Mesenteric fat pad (tissue), 1 donor: ENCODE data around the gene ITGB7. TPM values are rescaled to one million over a fixed set of nuclear protein-coding genes. Genes with fewer than 3 reads are reported as not detected.
A peak's percentile ranks its signal among the peaks of the same experiment; 100 is the strongest.
"Not testable (repeated sequence)": the region's sequence is repeated elsewhere in the genome, so short reads cannot be mapped to it uniquely, and the experiment has no call there.

ENCODE experiments used
- DNase-seq: peaks from one replicate; pipeline ENCODE4 v3.0.0-alpha.2; 2020; ENCODE audit warnings: low spot score
- total RNA-seq: library from RNA; stranded (reverse); fragmentation: NEBNext Ultra II Directional; extraction: Animal tissue kit (Norgen Biotek cat#: 25700); gene quantifications from one replicate; pipeline ENCODE4 v1.2.1, GENCODE V29; 2021
- donor health status: DM: yes; HTN: yes; CAD: no.

The ITGB7 gene
- total RNA-seq, 1 donor from 2014 or later = 2.3 TPM

DNA sequence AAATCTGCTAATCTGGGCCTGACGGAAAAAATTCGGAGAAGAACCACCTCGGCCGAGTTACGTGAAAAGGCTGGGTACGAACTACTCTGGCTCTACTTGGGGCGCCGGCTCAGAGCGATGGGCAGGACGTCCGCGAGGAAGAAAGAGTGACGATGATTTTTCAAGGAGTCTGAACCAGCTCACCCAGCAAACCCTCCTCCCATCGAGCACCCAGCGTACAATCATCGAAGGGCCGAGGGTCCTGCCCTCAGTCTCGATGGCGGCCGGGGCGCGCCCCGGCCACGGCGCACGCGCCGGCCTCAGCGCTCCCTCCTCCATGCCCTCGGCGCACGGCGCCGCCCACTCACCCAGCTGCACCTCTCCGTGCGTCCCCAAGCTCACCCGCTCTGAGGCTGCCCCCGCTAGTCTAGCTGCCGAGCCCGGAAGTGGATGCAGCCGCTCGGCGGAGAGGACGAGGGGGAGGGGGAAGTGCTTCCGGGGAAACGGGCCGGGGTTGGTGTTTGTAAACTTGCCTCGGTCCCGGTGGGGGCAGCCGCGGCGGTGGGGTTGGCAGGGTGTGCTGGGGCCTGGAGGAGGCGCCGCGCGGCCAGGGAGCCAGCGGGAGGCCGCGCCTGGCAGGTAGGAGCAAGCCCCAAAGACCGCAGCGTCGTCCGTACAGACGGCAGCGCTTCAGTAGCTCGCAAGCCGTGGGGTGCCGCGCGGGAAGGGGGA, 26.7 kb downstream of the ITGB7 start, which contains the start of the genes CSAD and ZNF740:
TSS of gene CSAD (minus strand) at position 706 of the 711 bp plus-strand sequence. CDS start 7,455 bp downstream, outside the sequence.
TSS of gene ZNF740 (plus strand) at position 503 of the 711 bp plus-strand sequence. CDS start 1,262 bp downstream, outside the sequence.
- DNase-seq = peak; percentile 99

DNA sequence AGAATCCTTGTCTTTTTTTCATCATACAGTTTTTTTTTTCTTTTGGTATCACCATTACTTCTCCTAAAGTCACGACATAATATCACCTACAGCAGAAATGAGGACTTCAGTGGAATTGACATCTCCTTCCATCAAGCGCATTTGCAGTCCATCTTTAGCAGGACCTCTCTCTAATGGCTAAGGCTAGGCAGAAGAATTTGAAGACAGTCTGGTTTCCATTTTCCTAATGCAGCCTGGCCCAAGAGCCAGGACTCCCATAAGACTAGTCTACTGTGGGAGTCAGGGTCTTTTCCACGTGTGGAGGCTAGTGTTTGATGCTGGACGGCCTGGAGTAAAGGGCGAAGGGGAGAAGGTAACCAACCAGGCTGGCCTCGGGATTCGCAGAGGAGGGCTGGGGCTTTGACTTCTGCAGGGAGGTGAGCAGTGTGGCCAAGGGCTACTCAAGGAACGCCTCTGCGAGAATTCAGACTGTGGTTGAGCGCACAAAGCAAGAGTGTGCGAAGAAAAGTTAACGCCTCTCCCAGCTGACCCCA, 27.3 kb downstream of the ITGB7 start:
- peak; percentile 86 for DNase-seq

DNA sequence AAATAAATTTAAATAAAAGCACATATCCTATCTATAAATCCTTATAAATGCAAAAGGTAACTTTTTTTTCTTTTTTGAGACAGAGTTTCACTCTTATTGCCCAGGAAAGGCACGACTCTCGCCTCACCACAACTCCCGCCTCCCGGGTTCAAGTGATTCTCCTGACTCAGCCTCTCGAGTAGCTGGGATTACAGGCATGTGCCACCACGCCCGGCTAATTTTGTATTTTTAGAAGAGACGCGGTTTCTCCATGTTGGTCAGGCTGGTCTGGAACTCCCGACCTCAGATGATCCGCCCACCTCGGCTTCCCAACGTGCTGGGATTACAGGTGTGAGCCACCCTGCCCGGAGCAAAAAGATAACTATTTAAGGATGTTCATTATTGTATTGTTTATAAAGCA, 28.2 kb downstream of the ITGB7 start:
- DNase-seq = peak; percentile 51

DNA sequence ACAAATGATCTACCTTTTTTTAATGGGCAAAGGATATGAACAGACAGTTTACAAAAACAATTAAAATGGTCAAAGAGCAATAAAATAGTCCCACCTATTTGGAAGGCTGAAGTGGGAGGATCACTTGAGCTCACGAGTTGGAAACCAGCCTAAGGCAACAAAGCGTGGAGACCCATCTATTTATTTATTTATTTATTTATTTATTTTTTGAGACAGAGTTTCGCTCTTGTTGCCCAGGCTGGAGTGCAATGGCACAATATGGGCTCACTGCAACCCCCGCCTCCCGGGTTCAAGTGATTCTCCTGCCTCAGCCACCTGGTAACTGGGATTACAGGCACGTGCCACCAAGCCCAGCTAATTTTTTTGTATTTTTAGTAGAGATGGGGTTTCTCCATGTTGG, 29.6 kb downstream of the ITGB7 start:
- DNase-seq = peak; percentile 55

DNA sequence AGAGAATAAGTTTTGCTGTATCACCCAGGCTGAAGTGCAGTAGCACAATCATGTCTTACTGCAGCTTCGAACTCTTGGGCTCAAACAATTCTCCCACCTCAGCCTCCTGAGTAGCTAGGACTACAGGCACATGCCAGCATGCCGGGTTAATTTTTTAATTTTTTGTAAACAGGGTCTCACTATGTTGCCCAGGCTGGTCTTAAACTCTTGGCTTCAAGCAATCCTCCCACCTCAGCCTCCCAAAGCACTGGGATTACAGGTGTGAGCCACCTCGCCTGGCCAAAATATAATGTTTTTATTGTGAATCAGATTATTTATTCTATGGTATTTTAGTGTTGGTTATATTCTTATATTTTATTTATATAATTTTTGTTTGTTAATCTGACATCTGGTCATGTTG, 30.3 kb downstream of the ITGB7 start:
- no peak for DNase-seq

DNA sequence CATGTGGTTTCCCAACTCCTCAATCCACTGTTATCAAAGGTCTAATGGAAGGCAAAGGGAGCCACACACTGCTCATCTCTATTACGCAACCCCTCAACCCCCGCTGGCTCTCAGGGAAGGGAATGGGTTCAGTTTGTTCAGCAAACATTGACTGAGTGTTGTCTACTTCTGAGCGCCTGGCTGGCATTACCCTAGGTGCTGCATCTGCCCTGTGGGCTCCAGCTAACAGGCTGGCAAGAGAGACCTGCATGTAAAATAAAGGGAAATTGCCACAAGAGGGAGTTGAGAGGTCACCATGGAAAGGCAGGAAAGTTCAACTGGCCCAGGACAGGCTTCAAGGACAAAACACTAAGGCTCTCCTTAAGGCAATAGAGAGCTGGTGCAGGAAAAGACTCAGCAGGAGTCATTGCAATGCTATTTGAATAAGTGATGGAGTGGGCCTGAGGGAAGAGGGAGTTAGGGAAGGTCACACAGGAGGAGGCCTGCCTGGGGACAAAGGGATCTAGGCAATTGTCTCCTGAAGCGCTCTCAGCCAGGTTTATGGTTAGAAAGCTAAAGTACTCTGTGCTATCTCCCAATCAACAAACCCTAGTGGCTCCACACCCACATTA, 32.1 kb downstream of the ITGB7 start:
- DNase-seq = peak; percentile 57

DNA sequence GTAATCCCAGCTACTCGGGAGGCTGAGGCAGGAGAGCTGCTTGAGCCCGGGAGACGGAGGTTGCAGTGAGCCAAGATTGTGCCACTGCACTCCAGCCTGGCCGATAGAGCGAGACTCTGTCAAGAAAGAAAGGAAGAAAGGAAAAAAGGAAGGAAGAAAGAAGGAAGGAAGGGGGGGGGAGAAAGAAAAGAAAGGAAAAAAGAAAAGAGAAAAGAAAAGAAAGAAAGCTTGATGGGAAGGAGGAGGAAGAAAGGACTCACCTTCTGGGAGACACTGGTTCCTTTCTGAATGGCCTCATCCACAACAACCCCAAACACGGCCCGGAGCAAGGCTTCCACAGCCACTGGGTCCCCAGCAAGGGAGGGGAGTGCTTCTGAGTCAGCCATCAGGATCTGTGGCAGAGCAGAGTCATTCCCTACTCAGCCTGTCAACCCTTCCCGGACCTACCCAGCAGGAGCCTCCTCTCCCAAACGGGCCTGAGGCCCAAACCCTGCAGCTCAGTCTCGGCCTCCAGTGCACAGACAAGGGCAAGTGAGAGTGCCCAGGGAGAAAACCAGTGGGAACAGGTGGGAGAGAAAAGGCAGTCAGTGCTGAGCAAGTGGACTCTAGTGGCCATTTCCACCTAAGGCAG, 33.9 kb downstream of the ITGB7 start:
- no peak for DNase-seq

DNA sequence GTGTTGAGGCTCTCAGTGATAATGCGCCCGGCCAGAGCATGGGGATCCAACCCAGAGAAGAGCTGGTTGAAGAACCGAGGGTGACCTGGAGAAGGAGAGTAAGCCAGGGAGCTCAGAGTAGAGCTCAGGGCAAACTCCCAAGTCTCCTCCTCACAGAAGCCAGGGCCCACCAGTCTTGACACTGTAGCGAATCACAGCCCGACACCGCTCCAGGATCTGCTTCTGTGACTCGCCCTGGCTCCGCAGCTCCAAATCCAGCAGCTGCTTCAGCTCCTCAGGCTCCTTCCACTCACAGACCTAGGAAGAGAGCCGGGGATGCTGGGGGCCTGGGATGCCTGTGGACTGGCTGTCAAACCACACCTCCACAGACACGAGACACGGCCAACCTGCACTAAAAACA, 34.7 kb downstream of the ITGB7 start:
- no peak for DNase-seq

DNA sequence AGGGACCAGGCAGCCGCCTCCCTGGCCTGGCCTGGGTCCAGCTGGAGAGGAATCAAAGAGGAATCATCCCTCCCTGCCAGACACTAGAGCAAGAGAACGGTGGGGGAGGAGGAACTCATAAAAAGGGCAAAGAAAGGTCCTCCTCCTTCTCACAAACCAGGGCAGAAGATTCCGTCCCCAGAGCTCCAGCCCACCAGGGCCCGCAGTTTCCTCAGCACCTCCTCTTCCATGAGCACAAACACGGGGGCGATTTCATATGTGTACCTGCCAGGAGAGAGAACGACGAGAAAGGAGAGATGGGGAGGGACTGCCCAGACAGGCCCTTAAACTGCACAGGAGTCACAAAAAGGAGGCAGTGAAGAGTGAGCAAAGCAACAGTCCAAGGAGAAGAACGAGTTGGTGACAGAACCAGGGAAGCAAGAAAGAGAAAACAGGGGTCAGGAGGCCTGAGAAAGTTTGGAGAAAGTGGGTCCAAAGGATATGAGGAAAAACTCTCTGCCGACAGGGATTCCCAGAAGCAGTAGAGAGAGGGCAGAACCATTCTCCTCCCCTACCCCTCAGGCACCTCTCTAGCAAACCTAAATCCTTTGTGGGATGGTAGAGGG, 35.2 kb downstream of the ITGB7 start:
- no peak for DNase-seq

DNA sequence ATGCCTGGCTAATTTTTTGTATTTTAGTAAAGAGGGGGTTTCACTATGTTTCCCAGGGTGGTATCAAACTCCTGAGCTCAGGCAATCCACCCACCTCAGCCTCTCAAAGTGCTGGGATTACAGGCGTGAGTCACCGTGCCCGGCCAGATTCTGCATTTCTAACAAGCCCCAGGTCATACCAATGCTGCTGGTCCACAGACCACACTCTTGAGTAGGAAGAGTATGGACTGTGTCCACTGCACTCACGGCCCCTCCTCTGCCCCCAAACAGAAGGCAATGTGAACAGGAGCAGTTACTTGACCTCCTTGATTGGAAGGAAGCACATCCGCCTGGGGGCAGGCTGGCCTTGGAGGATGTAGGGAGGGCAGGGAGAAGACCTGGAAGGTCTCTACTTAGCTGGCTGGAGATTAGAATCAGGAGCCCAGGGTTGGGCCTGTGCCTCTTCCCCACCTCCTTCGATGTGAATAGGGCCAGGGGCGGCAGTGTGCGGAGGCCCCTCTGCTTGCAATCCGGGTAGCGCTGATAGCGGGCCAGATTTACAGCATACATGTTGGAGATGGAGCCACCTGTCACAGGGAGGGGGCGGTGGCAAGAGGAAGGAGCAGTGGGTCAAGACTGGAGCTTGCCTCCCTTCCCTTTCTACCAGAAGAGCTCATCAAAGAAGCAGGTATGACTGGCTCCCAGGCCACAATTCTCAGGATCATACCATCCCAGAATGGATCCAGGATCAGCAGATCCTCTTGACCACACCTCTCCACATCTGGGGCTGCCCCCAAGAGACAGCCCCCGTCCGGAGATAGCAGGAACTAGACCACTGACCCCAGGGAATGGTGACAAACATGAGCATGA, 36.0 kb downstream of the ITGB7 start:
- no peak for DNase-seq

DNA sequence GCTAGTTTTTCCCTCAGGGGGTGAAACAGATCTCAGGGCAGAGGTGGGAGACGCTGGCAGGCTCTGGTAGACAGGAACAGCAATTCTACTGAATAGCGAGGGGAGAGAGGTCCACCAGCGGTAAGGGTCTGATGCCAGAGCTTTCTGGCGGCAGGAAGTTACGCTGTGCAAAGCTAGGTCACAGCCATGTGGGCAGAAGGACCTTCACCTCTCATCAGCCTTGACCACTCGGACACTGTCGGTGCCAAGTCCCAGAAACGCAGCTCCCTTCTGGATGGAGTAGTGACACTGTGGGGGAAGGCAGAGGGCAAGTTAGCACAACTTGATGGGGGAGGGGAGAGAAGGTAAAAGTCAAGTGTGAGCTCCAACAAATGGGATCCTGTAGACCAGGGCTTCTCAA, 36.8 kb downstream of the ITGB7 start:
- DNase-seq = no peak

DNA sequence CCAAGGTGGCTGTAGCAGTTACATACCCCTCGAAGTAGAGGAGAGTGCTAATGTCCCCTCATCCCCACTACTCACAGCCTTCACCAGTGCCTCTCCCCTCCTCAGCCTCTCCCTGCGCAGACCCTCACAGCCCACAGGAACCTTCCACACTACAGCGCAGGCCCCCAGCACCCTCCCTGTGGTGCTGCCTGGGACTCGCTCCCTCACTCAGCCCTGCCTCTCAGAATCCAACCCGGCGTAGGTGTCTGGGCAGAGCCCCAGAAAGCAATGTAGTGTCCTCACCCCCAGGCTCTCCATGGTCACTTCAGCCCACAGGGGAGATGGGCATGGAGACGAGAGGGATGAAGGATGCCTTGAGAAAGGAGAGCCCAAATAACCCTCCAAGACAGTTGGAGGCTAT, 37.4 kb downstream of the ITGB7 start:
- DNase-seq = peak; percentile 51

DNA sequence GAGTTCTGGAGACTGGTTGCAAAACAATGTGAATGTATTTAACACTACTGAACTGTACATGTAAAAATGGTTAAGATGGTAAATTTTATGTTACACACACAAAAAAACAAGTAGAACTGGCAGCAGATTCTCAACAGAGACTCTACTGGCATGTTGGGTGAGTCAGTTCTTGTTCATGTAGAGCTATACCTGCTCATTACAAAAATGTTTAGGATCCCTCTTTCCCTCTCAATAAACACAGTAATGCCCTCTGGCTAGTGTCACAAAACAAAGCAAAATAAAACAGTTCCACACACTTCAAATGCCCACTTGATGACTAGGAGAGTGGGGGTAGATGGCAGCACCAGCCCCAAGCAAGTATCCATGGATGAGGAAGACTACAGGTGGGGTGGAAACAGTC, 40.2 kb downstream of the ITGB7 start:
- no peak for DNase-seq

DNA sequence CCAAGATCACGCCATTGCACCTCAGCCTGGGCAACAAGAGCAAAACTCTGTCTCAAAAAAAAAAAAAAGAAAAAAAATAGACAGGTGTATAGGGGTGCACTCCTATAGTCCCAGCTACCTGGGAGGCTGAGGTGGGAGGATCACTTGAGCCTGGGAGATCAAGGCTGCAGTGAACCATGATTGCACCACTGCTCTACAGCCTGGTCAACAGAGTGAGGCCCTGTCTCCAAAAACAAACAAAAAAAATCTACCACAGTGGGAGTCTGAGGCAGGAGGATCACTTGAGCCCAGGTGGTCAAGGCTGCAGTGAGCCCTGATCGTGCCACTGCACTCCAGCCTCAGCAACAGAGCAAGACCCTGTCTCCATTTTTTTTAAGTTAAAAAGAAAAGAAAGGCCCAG, 44.0 kb downstream of the ITGB7 start:
- DNase-seq = not testable (repeated sequence)

DNA sequence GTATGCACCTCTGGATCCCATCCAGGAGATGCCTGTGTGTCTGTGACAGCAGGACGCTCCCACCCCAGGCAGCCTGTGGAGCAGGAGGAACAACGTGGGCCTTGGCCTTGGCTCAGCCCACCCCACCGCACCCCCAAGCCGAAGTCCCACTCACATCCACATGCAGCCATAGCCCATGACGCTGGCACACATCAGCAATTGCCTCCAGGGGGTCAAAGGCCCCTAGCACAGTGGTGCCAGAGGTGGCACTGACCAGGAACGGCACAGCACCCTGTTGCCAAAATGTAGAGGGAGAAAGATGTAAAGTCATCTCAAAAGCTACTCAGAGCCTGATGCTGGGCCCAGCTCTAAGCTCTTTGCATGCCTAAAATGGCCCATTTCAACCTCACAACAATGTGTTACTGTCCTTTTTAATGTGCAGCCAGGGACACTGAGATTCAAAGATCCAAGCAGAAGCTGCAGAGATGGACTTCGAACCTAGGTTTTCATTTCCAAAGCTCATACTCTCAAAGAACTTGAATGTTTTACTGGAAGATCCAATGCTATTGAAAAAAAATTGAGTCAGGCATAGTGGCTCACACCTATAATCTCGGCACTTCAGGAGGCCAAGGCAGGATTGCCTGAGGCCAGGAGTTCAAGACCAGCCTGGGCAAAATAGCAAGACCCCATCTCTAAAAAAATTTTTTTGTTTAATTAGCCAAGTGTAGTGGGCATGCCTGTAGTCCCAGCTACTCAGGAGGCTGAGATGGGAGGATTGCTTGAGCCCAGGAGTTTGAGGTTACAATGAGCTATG, 45.7 kb downstream of the ITGB7 start:
- no peak for DNase-seq

DNA sequence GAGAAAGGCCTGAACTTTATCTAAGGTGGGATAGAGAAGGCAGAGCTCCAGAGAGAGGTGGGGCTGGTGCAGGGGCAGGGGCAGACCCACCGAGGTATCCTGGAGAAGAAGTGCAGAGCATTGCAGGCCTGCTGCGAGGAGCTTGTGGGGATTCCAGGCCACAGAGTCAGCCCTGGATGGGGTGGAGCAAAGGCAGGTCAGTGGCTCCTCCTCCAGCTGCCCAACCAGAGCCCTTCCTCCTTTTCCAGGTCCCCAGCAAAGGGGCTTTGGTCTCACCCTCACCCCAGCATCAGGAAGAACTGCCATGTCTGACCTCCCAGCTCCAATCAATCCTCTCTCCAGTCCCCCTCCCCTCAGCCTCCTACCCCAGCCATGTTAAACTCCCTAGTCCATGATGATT, 46.4 kb downstream of the ITGB7 start:
- no peak for DNase-seq

DNA sequence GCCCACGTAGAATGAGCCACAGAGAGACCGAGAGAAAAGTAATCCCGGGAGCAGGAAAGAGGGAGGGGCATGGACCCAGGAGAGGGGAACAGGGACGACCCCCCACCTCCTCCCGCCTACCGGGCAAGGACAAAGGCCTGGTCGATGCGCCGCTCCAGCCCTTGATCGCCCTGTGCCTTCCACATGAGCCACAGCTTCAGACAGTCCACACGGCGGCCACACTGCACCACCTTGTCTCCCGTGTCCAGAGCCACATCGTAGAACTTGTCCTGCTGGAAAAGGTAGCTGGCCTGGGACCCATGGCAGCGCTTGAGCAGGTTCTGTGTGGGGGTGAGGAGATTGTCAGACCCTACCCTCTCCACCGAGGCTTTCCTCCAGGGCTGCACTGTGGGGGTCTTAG, 47.1 kb downstream of the ITGB7 start:
- peak; percentile 49 for DNase-seq

DNA sequence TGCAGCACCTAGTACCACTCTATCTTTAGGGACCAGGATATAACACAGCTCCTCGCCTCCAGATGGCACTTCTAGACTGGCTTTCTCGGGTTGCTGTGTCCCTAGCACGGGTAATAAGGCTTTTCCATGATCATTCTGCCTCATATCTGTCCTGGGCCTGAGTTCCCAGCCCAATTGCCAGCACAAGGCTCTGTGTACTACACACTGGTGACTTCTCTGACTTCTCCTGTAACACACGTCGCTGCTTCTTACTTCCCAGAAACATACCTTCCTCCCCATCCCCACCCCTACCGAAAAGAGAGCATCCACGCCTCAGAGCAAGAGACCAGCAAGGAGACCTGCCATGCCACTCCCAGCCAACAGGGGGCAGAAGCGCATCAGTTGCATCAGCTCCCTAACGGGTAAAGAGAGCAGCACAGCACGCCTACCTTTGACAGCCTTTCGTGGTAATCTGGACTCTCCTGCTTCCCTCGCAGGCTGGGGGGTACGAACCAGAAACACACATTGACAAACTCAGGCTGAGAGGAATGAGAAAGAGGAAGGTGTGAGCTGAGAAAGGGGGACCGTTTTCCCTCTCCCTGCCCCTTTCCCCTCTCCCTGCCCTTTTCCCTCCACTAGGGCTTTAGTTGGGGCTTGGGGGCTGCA, 47.7 kb downstream of the ITGB7 start:
- peak; percentile 90 for DNase-seq

DNA sequence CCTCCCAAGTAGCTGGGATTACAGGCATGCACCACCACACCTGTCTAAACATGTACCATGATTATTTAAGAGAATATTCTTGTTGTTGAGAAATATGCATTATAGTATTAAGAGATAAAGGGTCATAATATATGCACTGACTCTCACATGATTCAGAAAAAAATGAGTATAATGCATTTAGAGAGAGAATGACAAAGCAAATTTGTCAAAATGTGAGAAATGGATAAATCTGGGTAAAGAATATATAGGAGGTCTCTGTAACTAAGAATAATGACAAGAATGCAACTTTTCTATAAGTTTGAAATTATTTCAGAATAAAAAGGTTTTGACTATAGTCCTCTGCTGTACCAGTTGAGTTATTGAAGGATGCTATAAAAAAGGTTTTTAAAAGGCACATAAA, 54.7 kb downstream of the ITGB7 start:
- DNase-seq = no peak
